Measurements from ENCODE around the gene CNIH1. TPM values are rescaled to one million over a fixed set of nuclear protein-coding genes. Genes with fewer than 3 reads are reported as not detected.
"Not testable (repeated sequence)": the region's sequence is repeated elsewhere in the genome, so short reads cannot be mapped to it uniquely, and the experiment has no call there.

Gene CNIH1
- total RNA-seq, 1 experiment from 2014 or later: 155 TPM

- in situ Hi-C loops (cut with HindIII; ENCODE audit: low pct_unique_long_range_greater_than_20kb, low sequenced_read_pairs): no loop called here
- peak; percentile 99 for DNase-seq (ENCODE audit: low read depth, low spot score)
Observed at GRCh38 chr14:54396493-54397335, 44.5 kb downstream of the CNIH1 start, which contains the start of gene CDKN3. Gene CDKN3 (plus strand): TSS chr14:54397007. CDS start chr14:54397069, 62 bp downstream.

- DNase-seq (ENCODE audit: low read depth, low spot score): no peak
- in situ Hi-C loops (cut with HindIII; ENCODE audit: low pct_unique_long_range_greater_than_20kb, low sequenced_read_pairs): no loop called here
Observed at GRCh38 chr14:54396183-54396492, 45.0 kb downstream of the CNIH1 start.

- no peak for DNase-seq (ENCODE audit: low read depth, low spot score)
- in situ Hi-C loops (cut with HindIII; ENCODE audit: low pct_unique_long_range_greater_than_20kb, low sequenced_read_pairs): no loop called here
Observed at GRCh38 chr14:54395716-54396115, 45.5 kb downstream of the CNIH1 start.

- in situ Hi-C loops (cut with HindIII; ENCODE audit: low pct_unique_long_range_greater_than_20kb, low sequenced_read_pairs): no loop called here
- DNase-seq (ENCODE audit: low read depth, low spot score): no peak
Observed at GRCh38 chr14:54395284-54395683, 45.9 kb downstream of the CNIH1 start.

- in situ Hi-C loops (cut with HindIII; ENCODE audit: low pct_unique_long_range_greater_than_20kb, low sequenced_read_pairs): no loop called here
- no peak for DNase-seq (ENCODE audit: low read depth, low spot score)
Observed at GRCh38 chr14:54394596-54394995, 46.6 kb downstream of the CNIH1 start.

- in situ Hi-C loops (cut with HindIII; ENCODE audit: low pct_unique_long_range_greater_than_20kb, low sequenced_read_pairs); DNase-seq (ENCODE audit: low read depth, low spot score): not testable (repeated sequence)
Observed at GRCh38 chr14:54392986-54393884, 47.9 kb downstream of the CNIH1 start.

GRCh38 chr14:54392131-54392859 lies 48.9 kb downstream of the CNIH1 start:
- DNase-seq (ENCODE audit: low read depth, low spot score): no peak
- in situ Hi-C loops (cut with HindIII; ENCODE audit: low pct_unique_long_range_greater_than_20kb, low sequenced_read_pairs): no loop called here

GRCh38 chr14:54387328-54387727 lies 53.8 kb downstream of the CNIH1 start:
- DNase-seq (ENCODE audit: low read depth, low spot score): no peak

GRCh38 chr14:54385556-54385955 lies 55.6 kb downstream of the CNIH1 start:
- in situ Hi-C loops (cut with HindIII; ENCODE audit: low pct_unique_long_range_greater_than_20kb, low sequenced_read_pairs): no loop called here
- no peak for DNase-seq (ENCODE audit: low read depth, low spot score)

More at GRCh38 chr14:54387328-54387727, 53.8 kb downstream of the CNIH1 start:
- in situ Hi-C loops (cut with HindIII; ENCODE audit: low pct_unique_long_range_greater_than_20kb, low sequenced_read_pairs): no loop called here

- DNase-seq (ENCODE audit: low read depth, low spot score): no peak
- in situ Hi-C loops (cut with HindIII; ENCODE audit: low pct_unique_long_range_greater_than_20kb, low sequenced_read_pairs): no loop called here
Observed at GRCh38 chr14:54383835-54384234, 57.3 kb downstream of the CNIH1 start.

GRCh38 chr14:54381821-54382220 lies 59.4 kb downstream of the CNIH1 start:
- in situ Hi-C loops (cut with HindIII; ENCODE audit: low pct_unique_long_range_greater_than_20kb, low sequenced_read_pairs): no loop called here
- DNase-seq (ENCODE audit: low read depth, low spot score): no peak

GRCh38 chr14:54380558-54380957 lies 60.6 kb downstream of the CNIH1 start:
- DNase-seq (ENCODE audit: low read depth, low spot score); in situ Hi-C loops (cut with HindIII; ENCODE audit: low pct_unique_long_range_greater_than_20kb, low sequenced_read_pairs): not testable (repeated sequence)

- in situ Hi-C loops (cut with HindIII; ENCODE audit: low pct_unique_long_range_greater_than_20kb, low sequenced_read_pairs); DNase-seq (ENCODE audit: low read depth, low spot score): not testable (repeated sequence)
Observed at GRCh38 chr14:54378893-54379292, 62.3 kb downstream of the CNIH1 start.

GRCh38 chr14:54377501-54377900 lies 63.7 kb downstream of the CNIH1 start:
- in situ Hi-C loops (cut with HindIII; ENCODE audit: low pct_unique_long_range_greater_than_20kb, low sequenced_read_pairs): no loop called here
- DNase-seq (ENCODE audit: low read depth, low spot score): no peak

- in situ Hi-C loops (cut with HindIII; ENCODE audit: low pct_unique_long_range_greater_than_20kb, low sequenced_read_pairs): no loop called here
- no peak for DNase-seq (ENCODE audit: low read depth, low spot score)
Observed at GRCh38 chr14:54374117-54374884, 66.9 kb downstream of the CNIH1 start.
